Breast epithelium (tissue), 3 donors: ENCODE measurements around the gene GATB.

Source experiments
- POLR2AphosphoS5 ChIP-seq, 3 donors: sonication (generic); formaldehyde crosslinking; IDR thresholded peaks; one replicate each; pipeline ENCODE4 v1.6.1; 2017; ENCODE audit warnings: antibody characterized with exemption in 3 of 3
- TF ChIP-seq, protein P1 (sequence below), 3 donors: fragments of 450-650 bp; IDR thresholded peaks; one replicate each; pipeline ENCODE4 v1.5.1; 2016 to 2017; ENCODE audit warnings: antibody characterized with exemption in 3 of 3, mild to moderate bottlenecking in 3 of 3, moderate library complexity in 3 of 3

DNA sequence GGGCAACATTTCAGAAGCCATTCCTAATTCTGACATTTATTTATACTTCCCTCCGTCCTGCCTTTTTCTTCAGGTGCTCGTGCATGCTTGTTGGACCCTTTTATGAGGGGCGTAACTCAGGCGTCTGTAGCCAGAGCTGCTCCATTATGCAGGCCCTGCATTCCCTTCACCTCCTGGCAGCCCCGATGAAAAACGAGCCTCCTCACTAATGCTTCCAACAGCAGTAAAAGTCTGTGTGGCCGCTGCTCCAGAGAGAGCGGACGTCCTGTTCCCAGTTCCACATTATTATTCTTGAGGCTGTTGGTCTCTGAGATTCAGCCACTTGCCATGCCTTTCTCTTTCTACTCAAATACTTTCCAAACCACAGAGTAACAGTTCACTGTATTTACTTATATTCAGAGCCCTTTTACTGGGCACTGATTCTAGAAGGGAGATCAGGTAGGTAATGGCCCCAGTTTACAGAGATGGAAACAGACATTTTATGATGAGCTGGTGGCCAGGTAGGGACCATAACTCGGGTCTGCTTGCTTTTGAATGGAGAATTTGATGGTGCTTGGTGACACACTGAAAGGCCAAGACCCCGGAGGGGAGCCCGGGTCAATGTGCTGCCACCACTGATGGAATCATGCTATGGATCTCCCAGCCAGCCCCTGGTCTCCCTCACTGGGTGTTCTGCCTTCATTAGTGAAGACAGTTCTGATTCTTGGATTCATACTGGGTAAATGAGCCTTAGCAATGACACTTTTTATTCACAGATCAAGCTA, 101.0 kb downstream of the GATB start:
- TF ChIP-seq, protein P1, sequence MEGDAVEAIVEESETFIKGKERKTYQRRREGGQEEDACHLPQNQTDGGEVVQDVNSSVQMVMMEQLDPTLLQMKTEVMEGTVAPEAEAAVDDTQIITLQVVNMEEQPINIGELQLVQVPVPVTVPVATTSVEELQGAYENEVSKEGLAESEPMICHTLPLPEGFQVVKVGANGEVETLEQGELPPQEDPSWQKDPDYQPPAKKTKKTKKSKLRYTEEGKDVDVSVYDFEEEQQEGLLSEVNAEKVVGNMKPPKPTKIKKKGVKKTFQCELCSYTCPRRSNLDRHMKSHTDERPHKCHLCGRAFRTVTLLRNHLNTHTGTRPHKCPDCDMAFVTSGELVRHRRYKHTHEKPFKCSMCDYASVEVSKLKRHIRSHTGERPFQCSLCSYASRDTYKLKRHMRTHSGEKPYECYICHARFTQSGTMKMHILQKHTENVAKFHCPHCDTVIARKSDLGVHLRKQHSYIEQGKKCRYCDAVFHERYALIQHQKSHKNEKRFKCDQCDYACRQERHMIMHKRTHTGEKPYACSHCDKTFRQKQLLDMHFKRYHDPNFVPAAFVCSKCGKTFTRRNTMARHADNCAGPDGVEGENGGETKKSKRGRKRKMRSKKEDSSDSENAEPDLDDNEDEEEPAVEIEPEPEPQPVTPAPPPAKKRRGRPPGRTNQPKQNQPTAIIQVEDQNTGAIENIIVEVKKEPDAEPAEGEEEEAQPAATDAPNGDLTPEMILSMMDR (IDR thresholded peaks at IDR 0.05) = no peak
- no peak for TF ChIP-seq POLR2AphosphoS5 (IDR thresholded peaks at IDR 0.05)
